ENCODE data around the gene TEC.

TEC gene

DNA sequence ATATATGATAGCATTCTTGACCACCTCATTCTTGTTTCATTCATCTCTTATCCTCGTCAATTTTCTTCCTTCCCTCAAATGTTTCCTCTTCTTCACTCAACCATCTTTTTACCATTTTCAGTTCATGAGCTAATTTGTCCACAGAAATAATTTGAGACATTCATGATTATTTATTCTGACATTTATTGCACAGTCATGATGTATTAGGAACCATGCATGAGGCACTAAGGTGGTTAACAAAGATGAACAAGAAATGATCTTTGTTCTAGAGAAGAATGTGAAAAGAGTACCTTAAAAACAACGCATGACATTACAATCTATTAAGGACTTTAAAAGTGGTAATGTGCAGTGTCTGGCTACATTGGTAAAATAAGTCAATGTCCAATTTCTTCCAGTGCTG lies 27.9 kb downstream of the TEC start:
- Histone ChIP-seq H3K4me1 (ENCODE audit: control insufficient read depth, insufficient read depth, low read length) (no peaks in the 10 kb centered on the region), H3K27ac (ENCODE audit: low read depth, low read length) (no peak overlapping the region), H3K9ac (ENCODE audit: low read length) (no peak overlapping the region), H3K36me3 (ENCODE audit: control insufficient read depth, insufficient read depth, low read length) (no peaks in the 10 kb centered on the region), H3K27me3 (ENCODE audit: control insufficient read depth, insufficient read depth, low read length) (no peaks in the 10 kb centered on the region), H3K4me3 (ENCODE audit: low read depth, low read length) (no peak overlapping the region), H3K9me3 (ENCODE audit: control insufficient read depth, insufficient read depth, low read depth, low read length) (peaks cover 2% of the 10 kb centered on the region; the same call in 1 of the 2 replicates)

DNA sequence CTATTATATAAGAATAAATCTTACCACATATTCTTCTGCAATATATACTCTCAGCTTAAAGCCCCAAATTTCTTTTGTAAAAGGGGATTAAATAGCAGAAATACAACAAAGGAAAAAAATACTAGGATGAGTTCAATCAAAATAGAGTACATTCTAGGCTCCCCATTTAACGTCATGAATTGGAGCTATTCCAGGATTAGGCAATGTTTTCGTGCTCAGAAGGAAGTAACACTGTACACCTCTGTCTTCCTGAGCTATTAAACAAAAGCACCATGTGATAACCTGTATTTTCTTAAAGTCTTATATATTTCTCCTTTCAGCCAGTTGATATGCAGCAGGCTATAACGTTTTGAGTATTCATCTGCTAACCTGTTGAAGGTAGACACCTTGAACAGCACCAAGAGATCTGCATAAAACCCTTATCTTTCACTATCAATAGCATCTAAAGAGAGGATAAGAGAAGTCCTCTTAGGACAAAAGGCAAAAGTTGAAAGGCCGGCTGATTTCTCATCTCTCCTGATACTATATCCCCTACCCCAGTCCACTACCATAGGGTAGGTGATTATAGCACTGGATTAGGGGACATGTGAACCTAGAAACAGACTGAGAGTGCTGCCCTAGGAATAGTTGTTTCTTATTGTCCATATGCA lies 31.5 kb downstream of the TEC start:
- Histone ChIP-seq H3K27ac (ENCODE audit: low read depth, low read length) (no peak overlapping the region), H3K9ac (ENCODE audit: low read length) (no peak overlapping the region), H3K36me3 (ENCODE audit: control insufficient read depth, insufficient read depth, low read length) (no peaks in the 10 kb centered on the region), H3K9me3 (ENCODE audit: control insufficient read depth, insufficient read depth, low read depth, low read length) (no peaks in the 10 kb centered on the region), H3K4me3 (ENCODE audit: low read depth, low read length) (no peak overlapping the region), H3K4me1 (ENCODE audit: control insufficient read depth, insufficient read depth, low read length) (peaks cover 5% of the 10 kb centered on the region; the same call in 1 of the 2 replicates), H3K27me3 (ENCODE audit: control insufficient read depth, insufficient read depth, low read length) (no peaks in the 10 kb centered on the region)

DNA sequence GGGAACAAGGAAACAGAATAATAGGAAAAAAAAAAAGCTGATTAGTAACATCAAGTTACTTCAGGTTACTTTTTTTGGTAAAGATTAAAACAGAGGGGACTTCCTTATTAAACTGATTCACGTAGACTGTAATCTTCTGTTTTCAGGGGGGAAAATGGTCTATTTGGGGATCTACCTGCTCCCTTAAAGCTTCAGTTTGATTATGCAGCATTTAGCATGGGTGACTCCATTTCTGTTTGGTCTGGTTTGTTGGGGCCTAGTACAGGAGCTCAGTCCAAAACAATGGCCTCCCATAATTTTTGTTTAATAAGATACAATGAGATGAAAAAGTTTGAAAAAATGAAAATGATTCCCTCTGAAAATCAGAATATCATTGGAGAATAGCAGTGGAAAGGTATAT lies 34.6 kb downstream of the TEC start:
- no peaks in the 10 kb centered on the region for H3K9me3 ChIP-seq (ENCODE audit: control insufficient read depth, insufficient read depth, low read depth, low read length)
- H3K4me1 ChIP-seq (ENCODE audit: control insufficient read depth, insufficient read depth, low read length), result peaks cover 5% of the 10 kb centered on the region; the same call in 1 of the 2 replicates
- no peak overlapping the region for H3K27ac ChIP-seq (ENCODE audit: low read depth, low read length)

DNA sequence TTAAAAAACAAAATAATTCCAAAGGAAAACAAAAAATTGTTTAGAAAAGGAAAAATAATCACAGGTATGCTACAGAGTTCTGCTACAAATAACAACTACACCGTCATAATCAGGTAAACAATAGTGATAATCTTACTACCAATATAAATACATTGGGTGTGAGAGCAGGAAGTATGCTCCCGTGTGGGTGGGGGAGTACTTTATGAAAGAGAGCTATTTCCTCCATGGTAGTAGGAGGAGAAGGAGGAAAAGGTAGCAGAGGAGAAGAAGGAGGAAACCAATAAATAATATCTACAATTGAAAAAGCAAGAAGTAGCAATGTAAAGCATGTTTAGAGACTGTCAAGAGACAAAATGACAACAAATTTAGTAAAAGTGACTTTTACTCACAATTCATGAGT lies 35.1 kb downstream of the TEC start:
- Histone ChIP-seq H3K4me3 (ENCODE audit: low read depth, low read length) (no peak overlapping the region), H3K4me1 (ENCODE audit: control insufficient read depth, insufficient read depth, low read length) (peaks cover 5% of the 10 kb centered on the region; the same call in 1 of the 2 replicates), H3K9me3 (ENCODE audit: control insufficient read depth, insufficient read depth, low read depth, low read length) (no peaks in the 10 kb centered on the region), H3K27ac (ENCODE audit: low read depth, low read length) (no peak overlapping the region), H3K36me3 (ENCODE audit: control insufficient read depth, insufficient read depth, low read length) (no peaks in the 10 kb centered on the region), H3K27me3 (ENCODE audit: control insufficient read depth, insufficient read depth, low read length) (no peaks in the 10 kb centered on the region), H3K9ac (ENCODE audit: low read length) (no peak overlapping the region)

More for the DNA sequence above, 34.6 kb downstream of the TEC start:
- Histone ChIP-seq H3K4me3 (ENCODE audit: low read depth, low read length) (no peak overlapping the region), H3K27me3 (ENCODE audit: control insufficient read depth, insufficient read depth, low read length) (no peaks in the 10 kb centered on the region), H3K9ac (ENCODE audit: low read length) (no peak overlapping the region), H3K36me3 (ENCODE audit: control insufficient read depth, insufficient read depth, low read length) (no peaks in the 10 kb centered on the region)

DNA sequence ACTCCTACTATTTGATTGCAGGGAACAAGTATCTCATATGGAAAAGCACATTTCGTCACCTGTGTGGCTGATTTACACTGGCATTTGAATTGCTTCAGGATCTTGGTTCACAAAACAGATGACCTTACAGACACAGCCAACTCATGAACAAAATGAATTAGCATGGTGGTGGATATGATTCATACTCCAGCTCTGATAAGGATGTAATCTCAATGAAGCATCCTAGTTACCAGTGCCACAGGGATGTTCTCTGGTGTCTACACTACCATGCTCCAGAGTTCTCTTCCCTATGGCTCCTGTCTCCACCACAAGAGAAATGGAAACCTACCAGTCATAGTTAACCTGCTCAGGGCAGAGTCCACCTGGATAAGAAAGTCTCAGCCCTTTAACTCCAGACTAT lies 40.7 kb downstream of the TEC start:
- Histone ChIP-seq H3K4me3 (ENCODE audit: low read depth, low read length) (no peak overlapping the region), H3K36me3 (ENCODE audit: control insufficient read depth, insufficient read depth, low read length) (no peaks in the 10 kb centered on the region), H3K4me1 (ENCODE audit: control insufficient read depth, insufficient read depth, low read length) (peaks cover 6% of the 10 kb centered on the region; the same call in 1 of the 2 replicates), H3K27ac (ENCODE audit: low read depth, low read length) (no peak overlapping the region), H3K9me3 (ENCODE audit: control insufficient read depth, insufficient read depth, low read depth, low read length) (no peaks in the 10 kb centered on the region), H3K9ac (ENCODE audit: low read length) (no peak overlapping the region), H3K27me3 (ENCODE audit: control insufficient read depth, insufficient read depth, low read length) (no peaks in the 10 kb centered on the region)

DNA sequence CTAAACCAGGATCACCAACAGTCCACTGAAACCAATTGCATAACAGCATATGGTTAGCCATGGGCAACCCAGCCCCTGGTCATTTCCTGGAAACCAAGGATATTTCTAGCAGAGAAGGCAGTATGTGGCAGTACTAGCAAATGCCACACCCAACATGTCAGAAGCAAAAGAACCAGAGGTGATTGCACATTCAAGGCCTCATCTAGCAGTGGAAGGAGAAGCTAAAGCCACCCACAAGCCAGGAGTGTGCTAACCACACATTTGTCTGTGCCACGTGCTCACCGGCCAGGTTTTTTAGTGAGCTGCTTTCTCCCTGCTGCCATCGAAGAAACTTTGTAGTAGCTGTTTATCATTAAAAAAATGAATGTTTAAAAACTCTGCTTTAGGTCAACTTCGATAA lies 42.0 kb downstream of the TEC start:
- no peaks in the 10 kb centered on the region for H3K36me3 ChIP-seq (ENCODE audit: control insufficient read depth, insufficient read depth, low read length)
- no peak overlapping the region for H3K4me3 ChIP-seq (ENCODE audit: low read depth, low read length)
- no peaks in the 10 kb centered on the region for H3K27me3 ChIP-seq (ENCODE audit: control insufficient read depth, insufficient read depth, low read length)
- H3K9me3 ChIP-seq (ENCODE audit: control insufficient read depth, insufficient read depth, low read depth, low read length), result no peaks in the 10 kb centered on the region
- H3K27ac ChIP-seq (ENCODE audit: low read depth, low read length), result no peak overlapping the region
- peaks cover 6% of the 10 kb centered on the region; the same call in 1 of the 2 replicates for H3K4me1 ChIP-seq (ENCODE audit: control insufficient read depth, insufficient read depth, low read length)
- H3K9ac ChIP-seq (ENCODE audit: low read length), result no peak overlapping the region

DNA sequence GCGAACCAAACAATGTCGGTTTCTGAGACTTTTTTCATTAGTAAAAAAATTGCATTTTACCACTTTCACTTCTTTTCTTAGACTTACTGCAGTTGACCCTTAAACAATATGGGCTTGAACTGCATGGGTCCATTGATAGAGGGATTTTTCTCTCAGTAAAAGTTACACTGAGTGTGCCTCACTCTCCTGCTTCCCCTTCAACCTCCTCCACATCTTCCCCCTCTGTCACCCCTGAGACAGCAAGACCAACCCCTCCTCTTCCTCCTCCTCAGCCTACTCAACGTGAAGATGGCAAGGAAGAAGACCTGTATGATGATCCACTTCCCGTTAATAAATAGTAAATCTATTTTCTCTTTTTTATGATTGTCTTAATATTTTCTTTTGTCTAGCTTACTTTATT lies 43.4 kb downstream of the TEC start:
- H3K27me3 ChIP-seq (ENCODE audit: control insufficient read depth, insufficient read depth, low read length), result no peaks in the 10 kb centered on the region
- no peak overlapping the region for H3K27ac ChIP-seq (ENCODE audit: low read depth, low read length)
- no peaks in the 10 kb centered on the region for H3K9me3 ChIP-seq (ENCODE audit: control insufficient read depth, insufficient read depth, low read depth, low read length)
- no peak overlapping the region for H3K9ac ChIP-seq (ENCODE audit: low read length)
- H3K4me3 ChIP-seq (ENCODE audit: low read depth, low read length), result no peak overlapping the region
- peaks cover 6% of the 10 kb centered on the region; the same call in 1 of the 2 replicates for H3K4me1 ChIP-seq (ENCODE audit: control insufficient read depth, insufficient read depth, low read length)
- no peaks in the 10 kb centered on the region for H3K36me3 ChIP-seq (ENCODE audit: control insufficient read depth, insufficient read depth, low read length)

DNA sequence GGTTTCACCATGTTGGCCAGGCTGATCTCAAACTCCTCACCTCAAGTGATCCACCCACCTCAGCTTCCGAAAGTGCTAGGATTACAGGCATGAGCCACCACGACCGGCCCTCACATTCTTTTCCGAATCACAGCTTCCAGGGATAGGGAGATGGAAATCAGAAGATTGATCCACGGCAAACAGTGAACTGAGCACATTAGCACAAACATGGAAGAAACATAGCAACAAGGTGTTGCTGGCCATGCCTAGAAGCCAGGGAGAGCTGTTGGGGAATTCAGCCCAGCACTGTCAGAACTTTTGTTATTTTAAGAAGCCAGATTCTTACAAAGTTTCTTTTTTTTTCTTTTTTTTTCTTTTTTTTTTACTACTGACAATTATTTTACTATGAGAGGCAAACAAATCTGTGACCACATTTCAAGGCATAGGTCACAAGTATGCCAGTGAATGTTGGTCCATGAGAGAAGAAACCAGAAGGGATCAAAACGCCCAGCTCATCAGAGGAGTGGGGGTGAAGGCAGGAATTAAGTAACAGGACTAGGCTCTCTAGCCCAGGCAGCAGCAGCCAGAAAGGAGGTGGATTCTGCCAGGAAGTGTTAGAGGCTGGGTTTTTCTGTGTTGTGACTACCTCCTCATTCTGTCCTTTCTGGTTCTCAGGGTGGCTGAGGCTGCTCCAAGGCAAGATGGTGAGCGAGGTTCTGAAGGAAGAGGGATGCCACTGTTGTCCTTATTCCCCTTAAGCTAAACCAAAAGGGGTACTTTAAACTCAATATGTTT lies 44.1 kb downstream of the TEC start:
- Histone ChIP-seq H3K4me3 (ENCODE audit: low read depth, low read length) (no peak overlapping the region), H3K36me3 (ENCODE audit: control insufficient read depth, insufficient read depth, low read length) (no peaks in the 10 kb centered on the region), H3K4me1 (ENCODE audit: control insufficient read depth, insufficient read depth, low read length) (peaks cover 6% of the 10 kb centered on the region; the same call in 1 of the 2 replicates), H3K27ac (ENCODE audit: low read depth, low read length) (no peak overlapping the region), H3K9ac (ENCODE audit: low read length) (no peak overlapping the region), H3K27me3 (ENCODE audit: control insufficient read depth, insufficient read depth, low read length) (no peaks in the 10 kb centered on the region), H3K9me3 (ENCODE audit: control insufficient read depth, insufficient read depth, low read depth, low read length) (no peaks in the 10 kb centered on the region)

DNA sequence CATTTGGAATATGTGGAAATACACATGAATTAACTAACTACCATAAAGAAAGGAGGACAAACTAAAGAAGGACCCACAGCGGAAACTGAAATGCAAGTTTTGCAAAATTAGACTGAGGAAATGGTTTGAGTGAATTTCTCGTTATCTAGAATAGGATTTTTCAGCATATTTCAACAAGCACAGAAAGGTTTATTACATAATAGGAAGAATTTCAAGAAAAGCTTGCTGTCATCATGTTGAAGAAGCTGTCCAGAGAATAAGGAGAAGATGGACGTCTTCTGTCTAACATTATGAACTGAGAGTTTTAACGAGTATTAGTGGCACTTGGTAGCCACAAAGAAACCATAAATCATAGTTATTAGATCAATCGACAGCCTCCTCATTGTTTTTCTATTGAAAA lies 45.0 kb downstream of the TEC start:
- H3K27me3 ChIP-seq (ENCODE audit: control insufficient read depth, insufficient read depth, low read length), result no peaks in the 10 kb centered on the region
- no peaks in the 10 kb centered on the region for H3K36me3 ChIP-seq (ENCODE audit: control insufficient read depth, insufficient read depth, low read length)
- H3K9ac ChIP-seq (ENCODE audit: low read length), result no peak overlapping the region
- no peaks in the 10 kb centered on the region for H3K9me3 ChIP-seq (ENCODE audit: control insufficient read depth, insufficient read depth, low read depth, low read length)
- peaks cover 6% of the 10 kb centered on the region; the same call in 1 of the 2 replicates for H3K4me1 ChIP-seq (ENCODE audit: control insufficient read depth, insufficient read depth, low read length)
- H3K4me3 ChIP-seq (ENCODE audit: low read depth, low read length), result no peak overlapping the region
- no peak overlapping the region for H3K27ac ChIP-seq (ENCODE audit: low read depth, low read length)

DNA sequence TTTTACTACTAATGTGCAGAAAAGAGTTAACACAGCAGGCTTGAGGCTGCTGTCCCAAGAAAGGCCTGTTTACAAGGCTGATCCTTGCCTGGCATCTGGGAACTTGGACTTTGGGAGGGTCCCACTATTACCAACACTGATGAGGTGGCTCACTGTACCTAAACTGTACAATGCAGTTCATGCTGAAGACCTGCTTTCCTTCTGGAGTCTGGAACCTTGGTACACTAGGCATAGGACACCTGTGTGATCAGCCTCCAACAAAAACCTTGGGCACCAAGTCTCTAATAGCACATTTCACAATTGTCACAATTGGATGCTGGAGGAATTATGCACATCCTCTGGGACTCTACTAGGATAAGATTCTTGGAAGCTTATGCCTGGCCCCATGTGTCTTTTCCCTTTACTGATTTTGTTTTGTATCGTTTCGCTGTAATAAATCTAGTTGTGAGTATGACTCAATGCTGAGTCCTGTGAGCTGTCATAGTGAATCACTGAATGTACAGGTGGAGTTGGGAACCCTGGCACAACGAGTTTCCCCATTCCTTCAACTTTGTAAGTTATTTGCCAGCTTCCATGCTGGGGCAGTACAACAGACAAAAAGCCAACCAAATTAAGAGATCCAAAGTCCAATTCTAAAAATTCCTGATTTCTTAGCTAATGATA lies 45.9 kb downstream of the TEC start:
- no peak overlapping the region for H3K4me3 ChIP-seq (ENCODE audit: low read depth, low read length)
- no peak overlapping the region for H3K9ac ChIP-seq (ENCODE audit: low read length)
- no peaks in the 10 kb centered on the region for H3K9me3 ChIP-seq (ENCODE audit: control insufficient read depth, insufficient read depth, low read depth, low read length)
- H3K4me1 ChIP-seq (ENCODE audit: control insufficient read depth, insufficient read depth, low read length), result peaks cover 6% of the 10 kb centered on the region; the same call in 1 of the 2 replicates
- H3K36me3 ChIP-seq (ENCODE audit: control insufficient read depth, insufficient read depth, low read length), result no peaks in the 10 kb centered on the region
- H3K27me3 ChIP-seq (ENCODE audit: control insufficient read depth, insufficient read depth, low read length), result no peaks in the 10 kb centered on the region
- no peak overlapping the region for H3K27ac ChIP-seq (ENCODE audit: low read depth, low read length)

DNA sequence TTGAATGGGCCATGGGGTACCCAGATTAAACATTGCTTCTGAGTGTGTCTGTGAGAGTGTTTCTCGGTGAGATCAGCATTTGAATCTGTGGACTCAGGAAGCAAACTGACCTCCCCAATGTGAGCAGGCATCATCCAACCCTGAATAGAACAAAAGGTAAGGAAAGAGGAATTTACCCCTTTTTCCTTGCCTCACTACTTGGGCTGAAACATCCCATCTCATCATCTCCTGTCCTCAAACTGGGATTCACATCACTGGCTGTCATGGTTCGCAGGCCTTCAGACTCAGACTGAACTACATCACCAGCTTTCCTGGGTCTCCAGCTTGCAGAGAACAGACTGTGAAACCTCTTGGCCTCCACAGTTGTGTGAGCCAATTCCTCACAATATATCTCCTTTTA lies 47.1 kb downstream of the TEC start:
- no peaks in the 10 kb centered on the region for H3K9me3 ChIP-seq (ENCODE audit: control insufficient read depth, insufficient read depth, low read depth, low read length)
- H3K9ac ChIP-seq (ENCODE audit: low read length), result no peak overlapping the region
- peaks cover 6% of the 10 kb centered on the region; the same call in 1 of the 2 replicates for H3K4me1 ChIP-seq (ENCODE audit: control insufficient read depth, insufficient read depth, low read length)
- H3K4me3 ChIP-seq (ENCODE audit: low read depth, low read length), result no peak overlapping the region
- H3K27me3 ChIP-seq (ENCODE audit: control insufficient read depth, insufficient read depth, low read length), result no peaks in the 10 kb centered on the region
- no peaks in the 10 kb centered on the region for H3K36me3 ChIP-seq (ENCODE audit: control insufficient read depth, insufficient read depth, low read length)
- no peak overlapping the region for H3K27ac ChIP-seq (ENCODE audit: low read depth, low read length)

Measured in HUES6 (cell line).